ENCODE data around the gene LYRM4. TPM values are rescaled to one million over a fixed set of nuclear protein-coding genes. Genes with fewer than 3 reads are reported as not detected.

The LYRM4 gene
- total RNA-seq, 1 donor from 2014 or later: 39.3 TPM

DNA sequence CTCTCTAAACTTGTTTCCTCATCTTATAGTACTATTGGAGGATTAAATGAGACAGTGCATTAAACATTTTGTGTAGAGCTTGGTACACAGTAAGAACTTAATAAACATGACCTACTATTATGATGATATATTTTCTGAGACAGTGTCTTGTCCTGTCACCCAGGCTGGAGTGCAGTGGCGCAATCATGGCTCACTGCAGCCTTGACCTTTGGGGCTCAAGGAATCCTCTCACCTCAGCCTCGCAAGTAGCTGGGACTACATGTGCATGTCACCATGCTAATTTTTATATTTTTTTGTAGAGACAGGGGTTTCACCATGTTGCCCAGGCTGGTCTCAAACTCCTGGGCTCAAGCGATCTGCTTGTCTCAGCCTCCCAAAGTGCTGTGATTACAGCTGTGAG lies 72.1 kb downstream of the LYRM4 start:
- Mint-ChIP-seq H3K4me1 (peaks cover 25% of the 10 kb centered on the region), H3K36me3 (ENCODE audit: low read depth) (no peaks in the 10 kb centered on the region), H3K9me3 (no peaks in the 10 kb centered on the region), H3K4me3 (no peak overlapping the region), H3K27me3 (ENCODE audit: low read depth) (no peaks in the 10 kb centered on the region), H3K27ac (ENCODE audit: unreplicated experiment) (no peak overlapping the region)
- no peak for DNase-seq (ENCODE audit: low read depth, low spot score)
- TF ChIP-seq, protein P1, sequence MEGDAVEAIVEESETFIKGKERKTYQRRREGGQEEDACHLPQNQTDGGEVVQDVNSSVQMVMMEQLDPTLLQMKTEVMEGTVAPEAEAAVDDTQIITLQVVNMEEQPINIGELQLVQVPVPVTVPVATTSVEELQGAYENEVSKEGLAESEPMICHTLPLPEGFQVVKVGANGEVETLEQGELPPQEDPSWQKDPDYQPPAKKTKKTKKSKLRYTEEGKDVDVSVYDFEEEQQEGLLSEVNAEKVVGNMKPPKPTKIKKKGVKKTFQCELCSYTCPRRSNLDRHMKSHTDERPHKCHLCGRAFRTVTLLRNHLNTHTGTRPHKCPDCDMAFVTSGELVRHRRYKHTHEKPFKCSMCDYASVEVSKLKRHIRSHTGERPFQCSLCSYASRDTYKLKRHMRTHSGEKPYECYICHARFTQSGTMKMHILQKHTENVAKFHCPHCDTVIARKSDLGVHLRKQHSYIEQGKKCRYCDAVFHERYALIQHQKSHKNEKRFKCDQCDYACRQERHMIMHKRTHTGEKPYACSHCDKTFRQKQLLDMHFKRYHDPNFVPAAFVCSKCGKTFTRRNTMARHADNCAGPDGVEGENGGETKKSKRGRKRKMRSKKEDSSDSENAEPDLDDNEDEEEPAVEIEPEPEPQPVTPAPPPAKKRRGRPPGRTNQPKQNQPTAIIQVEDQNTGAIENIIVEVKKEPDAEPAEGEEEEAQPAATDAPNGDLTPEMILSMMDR (conservative IDR thresholded peaks at IDR 0.05): no peak

DNA sequence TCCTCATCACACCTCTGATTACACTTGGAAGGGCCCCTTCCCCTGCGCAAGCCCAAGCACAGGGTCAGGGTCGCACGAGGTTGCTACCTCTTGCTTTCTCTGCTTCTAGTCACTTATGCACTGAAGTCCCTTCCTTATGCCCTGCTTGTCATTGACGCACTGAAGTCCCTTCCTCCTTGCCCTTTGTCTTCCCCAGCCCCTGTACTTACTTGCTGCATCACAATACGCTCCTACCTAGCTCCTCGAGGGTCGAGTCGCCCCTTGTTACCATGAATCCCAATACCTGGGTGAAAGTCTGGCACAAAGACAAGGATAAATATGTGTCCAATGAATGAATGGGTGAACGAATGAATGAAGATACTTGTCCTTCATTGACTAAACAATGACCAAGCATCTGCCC lies 75.9 kb downstream of the LYRM4 start:
- Mint-ChIP-seq H3K36me3 (ENCODE audit: low read depth) (no peaks in the 10 kb centered on the region), H3K9me3 (no peaks in the 10 kb centered on the region), H3K27me3 (ENCODE audit: low read depth) (no peaks in the 10 kb centered on the region), H3K27ac (ENCODE audit: unreplicated experiment) (peak overlapping the region; percentile 87), H3K4me1 (no peaks in the 10 kb centered on the region), H3K4me3 (no peak overlapping the region)
- no peak for DNase-seq (ENCODE audit: low read depth, low spot score)
- TF ChIP-seq, protein P1 (conservative IDR thresholded peaks at IDR 0.05): no peak

DNA sequence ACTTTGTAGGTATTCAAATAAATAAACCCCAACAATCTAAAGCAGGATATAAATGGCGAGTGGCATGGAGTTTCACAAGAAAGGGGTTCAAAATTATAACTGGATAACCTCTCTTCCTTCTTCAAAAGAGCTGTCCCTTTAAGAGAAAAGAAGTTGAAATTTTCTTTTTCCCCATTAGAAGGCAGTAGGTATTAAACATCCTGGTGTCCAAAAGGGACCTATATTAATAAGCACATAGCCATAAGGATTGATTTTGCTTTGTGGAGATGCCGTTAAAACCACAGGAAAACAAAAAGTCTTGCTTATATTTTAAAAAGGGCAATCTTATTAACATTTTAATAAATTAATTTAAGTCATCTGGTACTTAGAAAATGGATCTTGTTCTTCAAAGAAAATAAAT lies 76.5 kb downstream of the LYRM4 start:
- H3K4me1 Mint-ChIP-seq: peaks cover 3% of the 10 kb centered on the region
- H3K4me3 Mint-ChIP-seq: no peak overlapping the region
- H3K27ac Mint-ChIP-seq (ENCODE audit: unreplicated experiment): no peak overlapping the region
- DNase-seq (ENCODE audit: low read depth, low spot score): no peak
- H3K27me3 Mint-ChIP-seq (ENCODE audit: low read depth): no peaks in the 10 kb centered on the region
- TF ChIP-seq, protein P1 (conservative IDR thresholded peaks at IDR 0.05): no peak
- H3K9me3 Mint-ChIP-seq: no peaks in the 10 kb centered on the region
- H3K36me3 Mint-ChIP-seq (ENCODE audit: low read depth): no peaks in the 10 kb centered on the region

DNA sequence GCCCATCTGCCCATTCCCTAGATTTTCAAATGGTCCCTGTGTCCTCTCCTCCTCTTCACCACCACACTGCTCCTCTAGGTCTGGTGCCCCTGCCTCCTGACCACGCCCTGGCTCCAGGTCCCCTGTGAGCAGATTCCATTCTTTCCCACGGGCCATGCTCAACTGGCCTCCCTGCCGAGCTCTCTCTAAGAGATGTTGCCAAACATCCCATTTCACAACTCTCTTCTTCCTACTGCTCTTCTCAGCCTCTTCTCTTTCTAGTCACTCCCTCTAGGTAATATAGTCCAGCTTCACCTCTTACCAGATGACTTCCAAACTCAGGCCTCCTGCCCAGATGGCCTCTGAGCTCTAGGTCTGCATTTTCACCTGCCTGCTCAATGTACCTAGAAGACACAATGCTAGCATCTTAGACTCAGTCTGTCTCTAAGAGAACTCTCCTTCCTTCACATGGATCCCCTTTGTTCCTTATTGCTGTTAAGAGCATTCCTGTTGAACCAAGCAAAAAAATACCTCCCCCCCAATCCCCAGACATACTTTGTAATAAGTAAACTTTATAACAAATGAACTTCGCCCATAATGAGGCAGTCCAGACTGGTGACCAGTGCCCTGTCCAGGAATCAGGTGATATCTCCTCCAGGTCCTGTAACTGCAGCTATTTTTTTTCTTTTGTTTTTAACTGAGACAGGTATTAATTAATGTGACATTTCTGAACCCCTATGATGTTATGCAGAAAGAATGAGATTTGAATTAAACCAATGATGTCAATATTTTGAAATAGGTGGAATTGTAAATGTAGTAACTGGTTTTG lies 79.0 kb downstream of the LYRM4 start:
- H3K27me3 Mint-ChIP-seq (ENCODE audit: low read depth): no peaks in the 10 kb centered on the region
- H3K9me3 Mint-ChIP-seq: no peaks in the 10 kb centered on the region
- no peaks in the 10 kb centered on the region for H3K36me3 Mint-ChIP-seq (ENCODE audit: low read depth)
- no peak for DNase-seq (ENCODE audit: low read depth, low spot score)
- peaks cover 13% of the 10 kb centered on the region for H3K4me1 Mint-ChIP-seq
- TF ChIP-seq, protein P1 (conservative IDR thresholded peaks at IDR 0.05): no peak
- no peak overlapping the region for H3K4me3 Mint-ChIP-seq
- no peak overlapping the region for H3K27ac Mint-ChIP-seq (ENCODE audit: unreplicated experiment)

DNA sequence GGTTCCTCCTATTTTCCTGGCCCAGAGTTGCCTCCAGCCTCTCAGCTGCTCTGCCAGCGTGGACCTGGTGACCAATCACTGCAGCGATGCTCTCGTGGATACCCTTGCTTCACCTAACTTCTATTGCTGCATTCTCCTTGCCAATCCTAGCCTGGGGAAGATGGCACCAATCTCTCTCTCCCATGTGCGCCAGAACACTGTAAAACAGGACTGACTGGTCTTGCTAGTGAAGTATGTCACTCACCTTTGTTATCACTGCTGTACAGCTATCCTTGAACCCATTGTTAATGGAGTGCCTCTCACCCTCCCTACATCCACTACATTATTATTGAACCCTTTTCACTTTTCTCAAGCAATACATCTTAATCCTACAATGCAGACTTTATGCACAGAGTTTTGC lies 80.1 kb downstream of the LYRM4 start:
- no peak overlapping the region for H3K27ac Mint-ChIP-seq (ENCODE audit: unreplicated experiment)
- DNase-seq (ENCODE audit: low read depth, low spot score): no peak
- TF ChIP-seq, protein P1 (conservative IDR thresholded peaks at IDR 0.05): no peak

More for the DNA sequence above, 80.1 kb downstream of the LYRM4 start:
- Mint-ChIP-seq H3K4me3 (no peak overlapping the region), H3K27me3 (ENCODE audit: low read depth) (no peaks in the 10 kb centered on the region), H3K4me1 (peaks cover 19% of the 10 kb centered on the region), H3K9me3 (no peaks in the 10 kb centered on the region), H3K36me3 (ENCODE audit: low read depth) (no peaks in the 10 kb centered on the region)

All from neural crest cell (in vitro differentiated cells).